Psoas muscle (tissue), 8 donors: ENCODE data around the gene MGAT2. TPM values are rescaled to one million over a fixed set of nuclear protein-coding genes. Genes with fewer than 3 reads are reported as not detected.
"Not testable (repeated sequence)": the region's sequence is repeated elsewhere in the genome, so short reads cannot be mapped to it uniquely, and the experiment has no call there.

Experiments used
- ATAC-seq, 4 donors: fragments of 200-7000 bp; cut with Tn5 transposase; one replicate each; pipeline ENCODE4 v1.9.1; 2020; ENCODE audit warnings: moderate library complexity in 3 of 4, mild to moderate bottlenecking in 2 of 4
- DNase-seq, 2 donors: peaks; one replicate each; pipeline ENCODE4 v3.0.0-alpha.2; 2020
- H3K27ac ChIP-seq: fragments of 200-600 bp; one replicate; pipeline ENCODE4 v1.8.0; 2022
- H3K27me3 ChIP-seq, 3 donors: fragments of 200-600 bp in 1 of 3; one replicate each; pipeline versions ENCODE4 v1.6.1 to v1.8.0; 2013 to 2022; ENCODE audit warnings: low read length in 2 of 3, mild to moderate bottlenecking in 2 of 3, moderate library complexity in 1 of 3; ENCODE audit not compliant: insufficient read depth in 3 of 3
- H3K36me3 ChIP-seq, 2 donors: fragments of 200-600 bp in 1 of 2; one replicate each; pipeline versions ENCODE4 v1.6.1 to v1.8.0; 2013 to 2022; ENCODE audit warnings: low read depth in 1 of 2, mild to moderate bottlenecking in 1 of 2, moderate library complexity in 1 of 2; ENCODE audit not compliant: insufficient read depth in 1 of 2
- H3K4me1 ChIP-seq: fragments of 200-600 bp; one replicate; pipeline ENCODE4 v1.8.0; 2022
- H3K4me3 ChIP-seq: fragments of 200-600 bp; one replicate; pipeline ENCODE4 v1.8.0; 2022; ENCODE audit warnings: mild to moderate bottlenecking
- H3K9me3 ChIP-seq: fragments of 200-600 bp; one replicate; pipeline ENCODE4 v1.8.0; 2022
- CTCF ChIP-seq: fragments of 200-600 bp; IDR thresholded peaks from one replicate; pipeline ENCODE4 v1.8.0; 2022; ENCODE audit warnings: antibody characterized with exemption
- WGBS, 3 donors: extraction: QIAGEN DNeasy Blood & Tissue Kit; methylation state at CpG; one replicate each; pipeline versions ENCODE4 v1.1.6 to v1.1.7; 2013; 5-methylcytosine and 5-hydroxymethylcytosine counted together
- intact Hi-C, 2 donors: fragments of 100-400 bp; cut with DNase I; formaldehyde crosslinking; loops; one replicate each; pipeline versions ENCODE4 v1.11.0 to v1.14.2; 2022
- polyA plus RNA-seq, 3 donors: library from polyadenylated mRNA; stranded (reverse); fragments of 200-250 nt; gene quantifications; one replicate each; pipeline ENCODE4 v1.2.3, GENCODE V29; 2013
- total RNA-seq, 4 donors: library from RNA; stranded (reverse); fragmentation: NEBNext Ultra II Directional in 2 of 4; extraction: Animal tissue kit (Norgen Biotek cat#: 25700) in 2 of 4; gene quantifications; one replicate each; pipeline versions ENCODE4 v1.2.1 to v1.2.4, GENCODE V29; 2021 to 2023
- donor health status: healthy with polysubstance abuse.
- donor health status: DM: no; HTN: no; CAD: no; lungs with moderate emphysema.
- donor health status: Bipolar disorder and iron deficiency.
- donor health status: healthy.
- donor health status: DM: yes; HTN: yes; CAD: no.
- donor health status: DM: no; HTN: no; CAD: no.
- donor health status: DM: no; HTN: no; CAD: no.
- donor health status: DM: yes; HTN: yes; CAD: no.

Gene MGAT2
- total and polyA plus RNA-seq, 7 donors, result 5.5 to 12.4 (median 9.6) TPM

- DNase-seq (no peak), ATAC-seq (no peak)
- Histone ChIP-seq H3K27me3 (no peaks in the 10 kb centered on the region), H3K9me3 (no peaks in the 10 kb centered on the region), H3K4me1 (no peaks in the 10 kb centered on the region), H3K4me3 (no peak overlapping the region), H3K36me3 (no peaks in the 10 kb centered on the region), H3K27ac (no peak overlapping the region)
- intact Hi-C loops, result no loop called here
- no peak for TF ChIP-seq CTCF
- WGBS, 3 donors, result 95 to 97% (median 97%) methylated on average over 6 of the region's 6 CpGs
Measured at GRCh38 chr14:49653508-49653907, 32.9 kb downstream of the MGAT2 start.

- no peak for ATAC-seq
- H3K36me3 ChIP-seq, result no peaks in the 10 kb centered on the region
- no peak overlapping the region for H3K4me3 ChIP-seq
- WGBS, 3 donors, result 93 to 98% (median 96%) methylated on average over 3 of the region's 3 CpGs
- intact Hi-C loops, result no loop called here
- no peak for DNase-seq
- no peaks in the 10 kb centered on the region for H3K27me3 ChIP-seq
- H3K4me1 ChIP-seq, result no peaks in the 10 kb centered on the region
- H3K27ac ChIP-seq, result no peak overlapping the region
- no peaks in the 10 kb centered on the region for H3K9me3 ChIP-seq
- TF ChIP-seq CTCF, result no peak
Measured at GRCh38 chr14:49654511-49654910, 33.9 kb downstream of the MGAT2 start.

- H3K9me3 ChIP-seq, H3K36me3 ChIP-seq, DNase-seq, H3K4me3 ChIP-seq, H3K27ac ChIP-seq, intact Hi-C loops, H3K27me3 ChIP-seq, H3K4me1 ChIP-seq: not testable (repeated sequence)
- WGBS, 3 donors, result 50 to 76% (median 65%) methylated on average over 6 of the region's 6 CpGs
- ATAC-seq, result peak in 1 of 4 donors; percentile 30
Measured at GRCh38 chr14:49657500-49657899, 36.9 kb downstream of the MGAT2 start.

GRCh38 chr14:49659526-49660455, 39.2 kb downstream of the MGAT2 start:
- Histone ChIP-seq H3K27ac (no peak overlapping the region), H3K27me3 (no peaks in the 10 kb centered on the region), H3K9me3 (no peaks in the 10 kb centered on the region), H3K4me1 (no peaks in the 10 kb centered on the region), H3K4me3 (no peak overlapping the region), H3K36me3 (no peaks in the 10 kb centered on the region)
- ATAC-seq (no peak), DNase-seq (no peak)
- WGBS, 3 donors, result 90 to 96% (median 95%) methylated on average over 2 of the region's 2 CpGs
- intact Hi-C loops, result no loop called here
- no peak for TF ChIP-seq CTCF

GRCh38 chr14:49670475-49670874, 49.9 kb downstream of the MGAT2 start:
- intact Hi-C loops, result no loop called here
- H3K4me3 ChIP-seq, result no peak overlapping the region
- no peaks in the 10 kb centered on the region for H3K36me3 ChIP-seq
- no peak overlapping the region for H3K27ac ChIP-seq
- no peak for TF ChIP-seq CTCF
- H3K9me3 ChIP-seq, result no peaks in the 10 kb centered on the region
- DNase-seq (no peak), ATAC-seq (no peak)
- no peaks in the 10 kb centered on the region for H3K4me1 ChIP-seq
- H3K27me3 ChIP-seq, result no peaks in the 10 kb centered on the region

Other genes starting within 250 kb of the MGAT2 start
- gene RPS29, start 34.4 kb upstream of the MGAT2 start, total RNA-seq, result 1,000 to 10,000 TPM in 3 of 4 donors, 100 to 1,000 TPM in 1; 835 to 1,213 (median 1,105) TPM
- 1,000 to 10,000 TPM; 2,670 to 3,711 (median 3,167) TPM for gene RPS29, start 34.4 kb upstream of the MGAT2 start, polyA plus RNA-seq
- gene LRR1, start 21.9 kb upstream of the MGAT2 start, total RNA-seq, result 1 to 10 TPM; 2.4 to 6.4 (median 4.7) TPM
- 1 to 10 TPM; 4.5 to 7.2 (median 5.6) TPM for gene LRR1, start 21.9 kb upstream of the MGAT2 start, polyA plus RNA-seq
- 100 to 1,000 TPM in 3 of 4 donors, 10 to 100 TPM in 1; 84.6 to 178 (median 152) TPM for gene RPL36AL, start 173 bp upstream of the MGAT2 start, total RNA-seq
- gene RPL36AL, start 173 bp upstream of the MGAT2 start, polyA plus RNA-seq, result 100 to 1,000 TPM; 366 to 522 (median 445) TPM
- 1 to 10 TPM; 4.0 to 6.0 (median 4.2) TPM for gene DNAAF2, start 14.4 kb downstream of the MGAT2 start, total RNA-seq
- gene DNAAF2, start 14.4 kb downstream of the MGAT2 start, polyA plus RNA-seq, result 10 to 100 TPM in 1 of 3 donors, 1 to 10 TPM in 2; 6.7 to 10.6 (median 9.5) TPM
- gene POLE2, start 67.4 kb downstream of the MGAT2 start, total RNA-seq, result 1 to 10 TPM in 1 of 4 donors, under 1 TPM in 2, not detected in 1; 0.46 to 1.0 (median 0.96) TPM
- 1 to 10 TPM in 1 of 3 donors, under 1 TPM in 2; 0.46 to 2.3 (median 0.48) TPM for gene POLE2, start 67.4 kb downstream of the MGAT2 start, polyA plus RNA-seq
- gene KLHDC1, start 72.3 kb downstream of the MGAT2 start, total RNA-seq, result 1 to 10 TPM; 5.3 to 7.6 (median 6.9) TPM
- 1 to 10 TPM; 1.0 to 2.9 (median 2.4) TPM for gene KLHDC1, start 72.3 kb downstream of the MGAT2 start, polyA plus RNA-seq
- 10 to 100 TPM; 52.3 to 90.2 (median 69.5) TPM for gene KLHDC2, start 147.4 kb downstream of the MGAT2 start, total RNA-seq
- gene KLHDC2, start 147.4 kb downstream of the MGAT2 start, polyA plus RNA-seq, result 10 to 100 TPM; 26.6 to 74.4 (median 53.2) TPM
- gene NEMF, start 232.0 kb downstream of the MGAT2 start, total RNA-seq, result 10 to 100 TPM; 52.8 to 68.3 (median 57.0) TPM
- 10 to 100 TPM; 20.5 to 51.7 (median 20.9) TPM for gene NEMF, start 232.0 kb downstream of the MGAT2 start, polyA plus RNA-seq